Hepatocyte (in vitro differentiated cells): ENCODE results near the gene TAF6.

Experiments used
- CTCF ChIP-seq: fragments of 200-600 bp; sonication (generic); IDR thresholded peaks from 2 replicates; pipeline ENCODE4 v1.5.1; 2016; ENCODE audit warnings: antibody characterized with exemption, mild to moderate bottlenecking; ENCODE audit not compliant: poor library complexity
- EZH2 ChIP-seq: fragments of 200-600 bp; sonication (generic); IDR thresholded peaks from 2 replicates; pipeline ENCODE4 v1.6.1; 2016; ENCODE audit warnings: antibody characterized with exemption, mild to moderate bottlenecking, borderline replicate concordance
- EZH2phosphoT487 ChIP-seq: fragments of 200-600 bp; sonication (generic); IDR thresholded peaks from one replicate; pipeline ENCODE4 v1.6.1; 2018; ENCODE audit warnings: antibody characterized with exemption, mild to moderate bottlenecking, low read depth, moderate library complexity; ENCODE audit not compliant: unreplicated experiment, severe bottlenecking

- TF ChIP-seq EZH2phosphoT487, result no peak
- no peak for TF ChIP-seq EZH2
- TF ChIP-seq CTCF, result no peak
Observed at GRCh38 chr7:100124301-100125230, 5.4 kb upstream of the TAF6 start.
